ENCODE measurements around the gene MPHOSPH9.

The MPHOSPH9 gene

GRCh38 chr12:123232807-123233504, at the start of gene MPHOSPH9, which contains the start of gene MTRFR:
TSS of gene MPHOSPH9 (minus strand) at chr12:123233141. CDS start at chr12:123230364, 2,777 bp downstream.
TSS of gene MTRFR (plus strand) at chr12:123233436. CDS start at chr12:123253675, 20,239 bp downstream.
- DNase-seq (ENCODE audit: low read depth in 3 of 3): peak; percentile 96 to 99 (median 97)

GRCh38 chr12:123282111-123282510, 49.2 kb upstream of the MPHOSPH9 start:
- DNase-seq (ENCODE audit: low read depth in 3 of 3): no peak

- DNase-seq (ENCODE audit: low read depth in 3 of 3): no peak
Measured at GRCh38 chr12:123280971-123281370, 48.0 kb upstream of the MPHOSPH9 start.

GRCh38 chr12:123278101-123278627, 45.2 kb upstream of the MPHOSPH9 start:
- DNase-seq (ENCODE audit: low read depth in 3 of 3): no peak

- DNase-seq (ENCODE audit: low read depth in 3 of 3): no peak
Measured at GRCh38 chr12:123273166-123273565, 40.2 kb upstream of the MPHOSPH9 start.

- DNase-seq (ENCODE audit: low read depth in 3 of 3): peak; percentile 49 to 72 (median 50)
Measured at GRCh38 chr12:123271001-123271668, 38.2 kb upstream of the MPHOSPH9 start.

- peak in 1 of 3 donors; percentile 23 for DNase-seq (ENCODE audit: low read depth in 3 of 3)
Measured at GRCh38 chr12:123270214-123271000, 37.5 kb upstream of the MPHOSPH9 start.

GRCh38 chr12:123269896-123270213, 36.9 kb upstream of the MPHOSPH9 start:
- DNase-seq (ENCODE audit: low read depth in 3 of 3): no peak

- DNase-seq (ENCODE audit: low read depth in 3 of 3): peak in 1 of 3 donors; percentile 25
Measured at GRCh38 chr12:123269395-123269892, 36.5 kb upstream of the MPHOSPH9 start.

GRCh38 chr12:123268850-123269249, 35.9 kb upstream of the MPHOSPH9 start:
- DNase-seq (ENCODE audit: low read depth in 3 of 3): no peak

- DNase-seq (ENCODE audit: low read depth in 3 of 3): no peak
Measured at GRCh38 chr12:123267991-123268843, 35.3 kb upstream of the MPHOSPH9 start.

GRCh38 chr12:123267335-123267920, 34.5 kb upstream of the MPHOSPH9 start:
- DNase-seq (ENCODE audit: low read depth in 3 of 3): no peak

GRCh38 chr12:123266679-123267277, 33.8 kb upstream of the MPHOSPH9 start:
- no peak for DNase-seq (ENCODE audit: low read depth in 3 of 3)

- DNase-seq (ENCODE audit: low read depth in 3 of 3): no peak
Measured at GRCh38 chr12:123265851-123266678, 33.1 kb upstream of the MPHOSPH9 start.

- no peak for DNase-seq (ENCODE audit: low read depth in 3 of 3)
Measured at GRCh38 chr12:123264642-123265041, 31.7 kb upstream of the MPHOSPH9 start.

- no peak for DNase-seq (ENCODE audit: low read depth in 3 of 3)
Measured at GRCh38 chr12:123263196-123263817, 30.4 kb upstream of the MPHOSPH9 start.

- DNase-seq (ENCODE audit: low read depth in 3 of 3): no peak
Measured at GRCh38 chr12:123261196-123261595, 28.3 kb upstream of the MPHOSPH9 start.

GRCh38 chr12:123260081-123260480, 27.1 kb upstream of the MPHOSPH9 start:
- DNase-seq (ENCODE audit: low read depth in 3 of 3): no peak

GRCh38 chr12:123258593-123258992, 25.7 kb upstream of the MPHOSPH9 start:
- DNase-seq (ENCODE audit: low read depth in 3 of 3): no peak

Data from stimulated activated CD4-positive, alpha-beta T cell treated with anti-CD3 and anti-CD28 coated beads, TNF-alpha, amount 100 ng/mL, for 48 hours (primary cell).